GM10266 (cell line): ENCODE results near the gene SURF1.
"Not testable (repeated sequence)": the region's sequence is repeated elsewhere in the genome, so short reads cannot be mapped to it uniquely, and the experiment has no call there.

ENCODE experiments used
- DNase-seq: peaks from one replicate; pipeline ENCODE4 v3.0.0; 2012; ENCODE audit errors: extremely low spot score
- TF ChIP-seq, protein P1 (sequence below): IDR thresholded peaks from 2 replicates; pipeline ENCODE4 v1.5.1; 2012; ENCODE audit warnings: mild to moderate bottlenecking, low read depth; ENCODE audit not compliant: control insufficient read depth, insufficient read depth; ENCODE audit errors: missing control alignments

SURF1 gene

DNA sequence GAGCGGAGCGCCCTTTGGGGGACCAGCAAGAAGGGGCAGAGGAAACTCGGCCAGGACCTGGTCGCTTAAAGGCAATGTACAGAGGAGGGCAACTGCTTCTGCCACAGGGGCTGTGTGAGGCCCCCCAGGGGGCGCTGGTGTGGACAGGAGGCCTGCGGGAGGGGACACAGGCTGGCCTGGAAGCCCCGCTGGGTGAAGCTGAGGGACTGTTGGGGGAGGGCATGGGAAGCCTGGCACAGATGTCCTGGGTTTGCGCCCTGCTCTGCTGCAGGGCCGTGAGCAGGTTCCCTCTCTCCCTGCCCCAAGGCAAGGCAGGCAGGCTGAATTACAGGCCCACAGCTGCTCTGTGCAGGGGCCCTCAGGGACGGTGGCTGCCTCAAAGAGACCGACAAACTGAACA lies 13.7 kb downstream of the SURF1 start:
- no peak for DNase-seq
- TF ChIP-seq, protein P1, sequence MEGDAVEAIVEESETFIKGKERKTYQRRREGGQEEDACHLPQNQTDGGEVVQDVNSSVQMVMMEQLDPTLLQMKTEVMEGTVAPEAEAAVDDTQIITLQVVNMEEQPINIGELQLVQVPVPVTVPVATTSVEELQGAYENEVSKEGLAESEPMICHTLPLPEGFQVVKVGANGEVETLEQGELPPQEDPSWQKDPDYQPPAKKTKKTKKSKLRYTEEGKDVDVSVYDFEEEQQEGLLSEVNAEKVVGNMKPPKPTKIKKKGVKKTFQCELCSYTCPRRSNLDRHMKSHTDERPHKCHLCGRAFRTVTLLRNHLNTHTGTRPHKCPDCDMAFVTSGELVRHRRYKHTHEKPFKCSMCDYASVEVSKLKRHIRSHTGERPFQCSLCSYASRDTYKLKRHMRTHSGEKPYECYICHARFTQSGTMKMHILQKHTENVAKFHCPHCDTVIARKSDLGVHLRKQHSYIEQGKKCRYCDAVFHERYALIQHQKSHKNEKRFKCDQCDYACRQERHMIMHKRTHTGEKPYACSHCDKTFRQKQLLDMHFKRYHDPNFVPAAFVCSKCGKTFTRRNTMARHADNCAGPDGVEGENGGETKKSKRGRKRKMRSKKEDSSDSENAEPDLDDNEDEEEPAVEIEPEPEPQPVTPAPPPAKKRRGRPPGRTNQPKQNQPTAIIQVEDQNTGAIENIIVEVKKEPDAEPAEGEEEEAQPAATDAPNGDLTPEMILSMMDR: peak; percentile 32

GRCh38 chr9:133342069-133342406 lies 14.2 kb downstream of the SURF1 start:
- TF ChIP-seq, protein P1: no peak
- no peak for DNase-seq

- no peak for DNase-seq
- TF ChIP-seq, protein P1: no peak
These were observed 14.8 kb downstream of the SURF1 start for GRCh38 chr9:133341369-133342068.

DNA sequence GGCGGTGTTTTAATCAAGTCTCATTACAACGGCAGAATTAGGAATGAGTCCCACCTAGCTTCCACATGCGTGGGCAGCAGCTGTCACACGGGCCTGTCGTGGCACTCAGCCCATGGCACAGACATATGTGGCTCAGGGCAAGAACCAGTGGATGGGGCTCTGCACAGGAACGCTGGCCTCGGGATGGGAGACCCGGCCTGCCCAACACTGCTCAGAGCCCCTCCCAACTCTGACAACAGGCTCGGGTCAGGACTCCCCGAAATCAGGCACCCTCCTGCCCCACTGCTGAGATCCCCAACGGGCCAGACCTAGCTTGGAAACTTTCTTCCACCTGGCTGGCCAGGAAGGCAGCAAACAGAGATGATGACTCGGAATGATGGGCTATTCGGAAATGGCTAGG lies 15.4 kb downstream of the SURF1 start:
- TF ChIP-seq, protein P1: no peak
- DNase-seq: no peak

DNA sequence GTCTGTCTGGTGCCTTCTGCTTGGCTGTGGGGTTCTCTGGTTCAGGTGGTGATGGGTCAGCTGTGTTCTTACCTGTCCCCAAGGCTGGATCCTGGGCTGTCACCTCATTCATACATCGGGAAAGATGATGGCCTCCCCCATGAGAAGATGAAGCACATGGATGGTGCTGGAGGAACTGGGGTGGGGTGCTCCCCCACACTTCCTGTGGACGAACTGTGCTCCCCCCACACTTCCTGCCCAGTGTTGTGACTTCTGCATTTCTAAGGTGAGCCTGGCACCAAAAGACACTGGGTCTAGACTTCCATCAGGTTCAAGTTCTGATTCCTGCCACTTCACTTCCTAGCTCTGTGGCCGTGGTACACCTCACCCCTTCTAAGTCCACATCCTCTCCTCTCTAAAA lies 16.0 kb downstream of the SURF1 start:
- DNase-seq: no peak
- TF ChIP-seq, protein P1: no peak

GRCh38 chr9:133339641-133340040 lies 16.6 kb downstream of the SURF1 start:
- TF ChIP-seq, protein P1: no peak
- DNase-seq: no peak

DNA sequence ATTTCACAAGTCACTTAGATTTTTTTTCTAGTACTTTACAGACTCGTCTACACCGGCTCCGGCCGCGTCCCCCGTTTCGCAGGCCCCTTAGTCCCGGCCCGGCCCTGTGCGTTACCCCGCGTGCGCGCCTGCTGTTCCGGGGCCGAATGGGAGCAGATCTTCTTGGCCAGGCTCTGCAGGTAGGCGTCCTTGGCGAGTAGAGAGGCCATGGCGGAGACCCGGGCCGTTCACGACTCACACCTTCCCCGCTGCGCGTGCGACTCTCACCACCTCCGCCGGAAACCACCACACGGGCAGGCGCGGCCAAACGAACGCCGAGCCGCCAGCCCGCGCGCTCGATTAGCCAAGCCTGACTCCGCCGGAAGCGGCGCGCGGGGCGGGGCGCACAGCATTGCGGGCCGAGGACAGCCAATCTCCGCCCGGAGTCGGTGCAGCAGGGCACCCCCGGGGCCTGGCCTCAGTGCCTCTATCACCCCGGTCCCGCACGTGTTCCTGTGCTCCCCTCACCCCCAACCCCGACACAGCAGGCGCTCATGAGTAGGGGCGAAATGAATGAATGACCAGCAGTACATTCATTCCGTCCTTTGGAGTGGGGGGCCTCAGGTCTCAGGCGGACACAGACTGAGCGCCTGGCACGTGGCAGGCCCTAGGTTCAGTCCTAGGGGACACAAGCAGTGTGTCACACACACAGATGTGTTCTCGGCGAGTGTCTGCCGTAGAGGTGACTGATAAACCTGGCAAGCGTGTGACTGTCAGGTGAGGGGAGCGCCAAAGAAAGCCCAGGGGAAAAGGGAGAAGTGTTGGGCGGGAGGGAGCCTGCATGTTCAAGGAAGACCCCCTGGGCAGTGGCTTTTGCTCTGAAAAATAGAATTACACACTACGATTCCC lies 20.1 kb downstream of the SURF1 start, which contains the start of gene SURF6:
Gene SURF6 (minus strand): TSS at position 265 of the 888 bp plus-strand sequence. CDS start 56 bp downstream, at position 209.
- TF ChIP-seq, protein P1: no peak
- peak; percentile 94 for DNase-seq

- not testable (repeated sequence) for DNase-seq
These were observed 21.4 kb downstream of the SURF1 start for GRCh38 chr9:133334888-133335287.
